ENCODE data around the gene NHS. TPM values are rescaled to one million over a fixed set of nuclear protein-coding genes. Genes with fewer than 3 reads are reported as not detected.

Gene NHS
- polyA plus RNA-seq, 1 donor (not counting 4 experiments of a cell fraction or from before 2014, with no cell fraction given): 5.4 TPM

DNA sequence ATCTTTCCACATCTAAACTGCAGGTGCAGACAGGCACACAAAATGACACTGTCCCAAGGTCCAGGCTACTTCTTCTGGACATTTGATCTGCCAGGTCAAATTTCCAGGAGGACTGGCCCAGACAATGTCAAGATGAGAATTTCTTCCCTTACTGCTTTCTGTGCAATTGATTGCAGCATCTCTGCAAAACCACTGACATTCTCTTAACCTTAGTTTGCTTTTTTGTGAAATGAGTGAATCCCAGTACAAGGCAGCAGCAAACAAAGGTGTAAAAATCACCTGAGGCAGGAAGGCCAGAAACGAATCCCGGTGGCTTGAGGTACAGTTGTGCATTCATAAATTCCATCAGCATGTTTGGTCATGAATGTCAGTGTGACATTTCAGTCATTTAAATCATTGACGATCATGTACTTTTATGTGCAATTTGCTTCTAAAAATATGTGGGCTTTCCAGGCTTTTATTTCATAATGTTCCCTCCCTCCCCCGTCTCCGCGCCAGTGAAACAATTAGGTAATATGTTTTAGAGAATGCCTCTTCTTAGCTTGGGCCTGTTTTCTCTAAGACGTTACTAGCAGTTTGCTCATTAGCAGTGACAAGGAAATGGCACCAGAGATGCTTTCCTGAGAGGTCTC is 39.1 kb downstream of the NHS start:
- peak; percentile 95 for FAIRE-seq
- peak; percentile 57 for DNase-seq (ENCODE audit: low read depth, low spot score)
- H3K79me2 ChIP-seq (ENCODE audit: control insufficient read depth, insufficient read depth, low read length): peaks cover 28% of the 10 kb centered on the region
- TF ChIP-seq, protein P1, sequence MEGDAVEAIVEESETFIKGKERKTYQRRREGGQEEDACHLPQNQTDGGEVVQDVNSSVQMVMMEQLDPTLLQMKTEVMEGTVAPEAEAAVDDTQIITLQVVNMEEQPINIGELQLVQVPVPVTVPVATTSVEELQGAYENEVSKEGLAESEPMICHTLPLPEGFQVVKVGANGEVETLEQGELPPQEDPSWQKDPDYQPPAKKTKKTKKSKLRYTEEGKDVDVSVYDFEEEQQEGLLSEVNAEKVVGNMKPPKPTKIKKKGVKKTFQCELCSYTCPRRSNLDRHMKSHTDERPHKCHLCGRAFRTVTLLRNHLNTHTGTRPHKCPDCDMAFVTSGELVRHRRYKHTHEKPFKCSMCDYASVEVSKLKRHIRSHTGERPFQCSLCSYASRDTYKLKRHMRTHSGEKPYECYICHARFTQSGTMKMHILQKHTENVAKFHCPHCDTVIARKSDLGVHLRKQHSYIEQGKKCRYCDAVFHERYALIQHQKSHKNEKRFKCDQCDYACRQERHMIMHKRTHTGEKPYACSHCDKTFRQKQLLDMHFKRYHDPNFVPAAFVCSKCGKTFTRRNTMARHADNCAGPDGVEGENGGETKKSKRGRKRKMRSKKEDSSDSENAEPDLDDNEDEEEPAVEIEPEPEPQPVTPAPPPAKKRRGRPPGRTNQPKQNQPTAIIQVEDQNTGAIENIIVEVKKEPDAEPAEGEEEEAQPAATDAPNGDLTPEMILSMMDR (optimal IDR thresholded peaks at IDR 0.05 in 1 of 3, IDR thresholded peaks at IDR 0.05 in 1 of 3, conservative IDR thresholded peaks at IDR 0.05 in 1 of 3; ENCODE audit: extremely low read depth in 1 of 3, insufficient read depth in 2 of 3, low read length in 3 of 3): no peak
- no peak for TF ChIP-seq EZH2 (IDR thresholded peaks at IDR 0.05; ENCODE audit: low read length)
- H3K27ac ChIP-seq (ENCODE audit: control insufficient read depth, insufficient read depth, low read length): peak overlapping the region; percentile 71
- dilution Hi-C loops (cut with MboI; ENCODE audit: extremely low pct_ligation_motif_present, low sequenced_read_pairs): no loop called here
- peak overlapping the region in 1 of 3 experiments; percentile 6 for H3K4me3 ChIP-seq (ENCODE audit: control insufficient read depth in 2 of 3, extremely low read depth in 1 of 3, insufficient read depth in 2 of 3, low read depth in 1 of 3, low read length in 3 of 3)
- H4K20me1 ChIP-seq (ENCODE audit: control insufficient read depth, extremely low read depth, insufficient read depth, low read length): no peaks in the 10 kb centered on the region
- H3K4me1 ChIP-seq (ENCODE audit: control insufficient read depth, extremely low read depth, insufficient read depth, low read length): peaks cover 53% of the 10 kb centered on the region
- H3K9me1 ChIP-seq (ENCODE audit: control insufficient read depth, extremely low read depth, insufficient read depth, low read length): no peaks in the 10 kb centered on the region
- no peaks in the 10 kb centered on the region for H3K36me3 ChIP-seq (ENCODE audit: control insufficient read depth in 2 of 2, extremely low read depth in 1 of 2, insufficient read depth in 2 of 2, low read length in 2 of 2)
- H3K9me3 ChIP-seq (ENCODE audit: control insufficient read depth, low read depth, low read length): no peaks in the 10 kb centered on the region
- H3K9ac ChIP-seq (ENCODE audit: control insufficient read depth, extremely low read depth, insufficient read depth, low read length): peak overlapping the region; percentile 51
- no peak overlapping the region for H2AFZ ChIP-seq (ENCODE audit: control insufficient read depth, low read length)
- H3K4me2 ChIP-seq (ENCODE audit: control insufficient read depth, extremely low read depth, insufficient read depth, low read depth, low read length): peak overlapping the region; percentile 76
- no peaks in the 10 kb centered on the region for H3K27me3 ChIP-seq (ENCODE audit: control insufficient read depth, extremely low read depth, insufficient read depth, low read length)

DNA sequence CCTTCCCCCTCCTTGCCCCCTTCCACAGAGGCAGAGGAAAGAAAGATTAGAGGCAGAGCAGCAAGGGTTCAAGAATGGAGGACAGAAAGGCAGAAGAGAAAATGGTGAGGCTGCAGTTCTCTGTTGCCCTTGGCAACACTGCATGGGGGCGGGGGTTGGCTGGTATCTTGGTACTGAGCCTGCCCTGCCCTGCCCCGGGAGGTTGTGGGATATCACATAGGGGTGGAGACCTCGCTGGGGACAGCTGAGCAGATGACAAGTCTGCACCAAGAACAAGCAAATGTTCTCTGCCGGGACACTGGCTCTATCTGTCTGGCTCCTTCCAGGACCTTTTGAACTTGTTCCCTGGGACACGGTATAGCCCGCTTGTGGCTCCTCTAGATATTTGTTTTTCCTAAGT is 39.8 kb downstream of the NHS start:
- Histone ChIP-seq H3K4me3 (ENCODE audit: control insufficient read depth in 2 of 3, extremely low read depth in 1 of 3, insufficient read depth in 2 of 3, low read depth in 1 of 3, low read length in 3 of 3) (no peak overlapping the region), H3K4me2 (ENCODE audit: control insufficient read depth, extremely low read depth, insufficient read depth, low read depth, low read length) (peak overlapping the region; percentile 76), H2AFZ (ENCODE audit: control insufficient read depth, low read length) (no peak overlapping the region), H3K36me3 (ENCODE audit: control insufficient read depth in 2 of 2, extremely low read depth in 1 of 2, insufficient read depth in 2 of 2, low read length in 2 of 2) (no peaks in the 10 kb centered on the region), H3K9ac (ENCODE audit: control insufficient read depth, extremely low read depth, insufficient read depth, low read length) (peak overlapping the region; percentile 51), H3K27me3 (ENCODE audit: control insufficient read depth, extremely low read depth, insufficient read depth, low read length) (no peaks in the 10 kb centered on the region), H3K4me1 (ENCODE audit: control insufficient read depth, extremely low read depth, insufficient read depth, low read length) (peaks cover 53% of the 10 kb centered on the region), H4K20me1 (ENCODE audit: control insufficient read depth, extremely low read depth, insufficient read depth, low read length) (no peaks in the 10 kb centered on the region), H3K9me1 (ENCODE audit: control insufficient read depth, extremely low read depth, insufficient read depth, low read length) (no peaks in the 10 kb centered on the region), H3K79me2 (ENCODE audit: control insufficient read depth, insufficient read depth, low read length) (peaks cover 30% of the 10 kb centered on the region), H3K27ac (ENCODE audit: control insufficient read depth, insufficient read depth, low read length) (peak overlapping the region; percentile 71), H3K9me3 (ENCODE audit: control insufficient read depth, low read depth, low read length) (no peaks in the 10 kb centered on the region)
- FAIRE-seq (no peak), DNase-seq (ENCODE audit: low read depth, low spot score) (no peak)
- dilution Hi-C loops (cut with MboI; ENCODE audit: extremely low pct_ligation_motif_present, low sequenced_read_pairs): no loop called here
- TF ChIP-seq EZH2 (IDR thresholded peaks at IDR 0.05; ENCODE audit: low read length): no peak
- TF ChIP-seq, protein P1 (optimal IDR thresholded peaks at IDR 0.05 in 1 of 3, IDR thresholded peaks at IDR 0.05 in 1 of 3, conservative IDR thresholded peaks at IDR 0.05 in 1 of 3; ENCODE audit: extremely low read depth in 1 of 3, insufficient read depth in 2 of 3, low read length in 3 of 3): no peak
